Embryonic facial prominence (tissue), 1 donor: ENCODE measurements around the gene QSOX2.

Source experiments
- DNase-seq: peaks from one replicate; pipeline ENCODE4 v3.0.0-alpha.2; 2016; ENCODE audit errors: extremely low spot score

The QSOX2 gene

GRCh38 chr9:136190656-136191055, 55.0 kb downstream of the QSOX2 start:
- no peak for DNase-seq

DNA sequence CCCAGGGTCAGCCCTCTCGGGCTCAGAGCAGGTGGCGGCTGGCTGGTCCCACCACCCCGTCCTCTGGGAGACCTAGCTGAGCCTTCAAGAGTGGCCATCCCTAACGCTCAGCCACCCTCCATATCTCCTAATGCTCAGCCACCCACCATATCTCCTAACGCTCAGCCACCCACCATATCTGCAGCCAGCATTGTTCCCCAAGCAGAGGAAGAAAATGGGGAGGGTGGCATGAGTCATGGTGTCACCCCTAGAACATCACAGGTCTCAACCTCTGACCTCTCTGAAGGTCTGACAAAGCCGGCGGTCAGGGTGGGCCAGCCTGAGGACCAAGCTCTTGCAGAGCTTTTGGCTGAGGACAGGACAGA, 55.4 kb downstream of the QSOX2 start:
- no peak for DNase-seq

DNA sequence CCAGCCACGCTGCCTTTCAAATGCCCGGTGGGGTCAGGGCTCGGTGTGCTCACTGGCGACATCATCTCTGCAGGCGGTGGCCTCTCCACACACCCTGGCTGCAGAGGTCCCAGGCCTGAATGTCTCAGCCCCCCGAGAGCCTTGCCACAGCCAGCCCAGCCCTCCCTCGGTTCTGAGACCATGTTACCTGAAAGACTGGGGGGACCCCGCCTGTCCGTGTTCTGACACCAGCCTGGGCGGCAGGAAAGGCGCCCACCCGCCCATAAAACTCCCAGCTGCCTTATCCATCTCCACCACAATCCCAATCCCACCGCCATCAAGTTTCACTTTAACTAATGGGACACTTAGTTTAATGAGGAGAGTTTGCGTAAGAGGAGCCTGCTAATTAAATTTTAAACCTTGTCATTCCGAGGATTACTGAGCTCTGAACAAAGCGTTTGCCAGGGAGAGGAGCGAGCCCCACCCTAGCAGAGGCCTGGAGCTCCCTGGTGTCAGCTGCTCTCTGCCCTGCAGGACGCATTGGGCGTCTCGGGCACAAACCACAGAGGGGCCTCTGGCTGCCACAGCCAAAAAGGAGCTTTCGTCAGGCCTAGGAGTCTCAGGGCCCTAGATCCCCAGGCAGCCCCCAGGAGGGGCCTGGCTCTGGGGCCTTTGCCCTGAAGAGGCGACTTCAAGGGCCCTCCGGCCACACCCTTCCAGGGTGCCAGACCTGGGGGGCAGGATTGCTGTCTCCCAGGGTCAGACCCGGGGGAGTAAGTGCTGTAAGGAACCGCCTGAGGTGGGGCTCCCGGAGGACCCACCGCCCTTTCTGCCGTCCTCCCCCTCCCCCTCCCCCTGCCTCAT, 56.0 kb downstream of the QSOX2 start:
- no peak for DNase-seq

- no peak for DNase-seq
Measured at GRCh38 chr9:136187683-136188586, 57.7 kb downstream of the QSOX2 start.

DNA sequence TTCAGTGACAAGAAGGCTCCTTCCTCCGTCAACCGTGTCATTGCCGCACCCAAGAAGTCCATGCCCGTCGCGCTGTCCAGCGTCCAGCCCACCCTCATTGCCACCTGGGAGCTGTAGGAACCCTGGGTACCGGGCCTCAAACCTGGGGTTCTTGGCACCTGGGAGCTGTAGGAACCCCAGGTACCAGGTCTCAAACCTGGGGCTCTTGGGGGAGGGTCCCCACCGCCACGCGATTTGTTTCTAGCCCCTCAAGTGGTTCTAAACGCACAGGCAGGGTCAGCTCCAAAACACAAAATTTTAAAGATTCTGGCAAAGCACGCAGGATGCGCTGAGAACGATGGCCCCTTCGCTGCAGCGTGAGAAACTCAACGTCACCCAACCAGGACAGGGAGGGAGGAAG, 58.4 kb downstream of the QSOX2 start:
- DNase-seq, result no peak

DNA sequence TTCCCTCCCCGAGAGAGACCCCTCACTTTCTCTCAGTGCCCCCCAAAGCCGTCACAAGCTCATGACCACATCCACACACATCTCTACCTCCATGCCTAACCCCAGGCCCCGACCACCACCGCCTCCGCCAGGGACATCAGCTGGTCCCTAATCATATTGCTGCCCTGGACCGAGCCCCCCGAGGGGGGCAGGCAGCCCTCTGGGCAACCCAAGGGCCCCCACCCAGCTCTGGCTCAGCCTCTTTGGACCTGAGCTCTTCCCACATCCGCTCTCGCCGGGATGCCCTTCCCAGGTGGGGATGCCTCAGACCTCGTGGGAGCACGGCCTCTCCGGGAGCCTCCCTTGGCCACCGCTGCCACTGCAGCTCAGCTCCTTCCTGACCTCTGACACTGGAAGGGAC, 59.2 kb downstream of the QSOX2 start:
- DNase-seq, result no peak

- no peak for DNase-seq
Measured at GRCh38 chr9:136185596-136186366, 59.8 kb downstream of the QSOX2 start.

DNA sequence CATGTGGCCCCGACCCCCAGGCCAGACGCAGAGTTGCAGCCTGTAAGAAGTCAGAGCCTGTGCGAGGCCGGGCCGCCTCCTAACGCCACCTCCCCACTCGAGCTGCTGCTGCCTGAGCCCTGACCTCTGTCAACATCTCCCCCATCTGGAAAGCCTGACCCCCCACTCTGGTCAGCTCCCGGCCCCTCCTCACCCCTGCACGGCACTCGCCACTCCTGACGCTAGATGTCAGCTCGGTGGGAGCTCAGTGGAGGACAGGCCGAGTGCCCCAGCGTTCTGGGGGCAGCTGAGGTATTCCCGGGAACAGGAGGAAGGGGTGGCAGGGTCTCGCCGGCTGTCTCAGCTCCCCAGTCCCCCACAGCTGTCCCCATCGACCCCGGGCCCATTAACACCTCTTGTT, 60.5 kb downstream of the QSOX2 start:
- DNase-seq, result no peak

GRCh38 chr9:136182850-136183422, 62.7 kb downstream of the QSOX2 start:
- no peak for DNase-seq

- DNase-seq, result no peak
Measured at GRCh38 chr9:136182420-136182787, 63.2 kb downstream of the QSOX2 start.

GRCh38 chr9:136181784-136182419, 63.7 kb downstream of the QSOX2 start:
- no peak for DNase-seq

- DNase-seq, result no peak
Measured at GRCh38 chr9:136180586-136180985, 65.0 kb downstream of the QSOX2 start.

GRCh38 chr9:136179761-136180160, 65.9 kb downstream of the QSOX2 start:
- DNase-seq, result no peak

GRCh38 chr9:136179101-136179616, 66.5 kb downstream of the QSOX2 start:
- no peak for DNase-seq

DNA sequence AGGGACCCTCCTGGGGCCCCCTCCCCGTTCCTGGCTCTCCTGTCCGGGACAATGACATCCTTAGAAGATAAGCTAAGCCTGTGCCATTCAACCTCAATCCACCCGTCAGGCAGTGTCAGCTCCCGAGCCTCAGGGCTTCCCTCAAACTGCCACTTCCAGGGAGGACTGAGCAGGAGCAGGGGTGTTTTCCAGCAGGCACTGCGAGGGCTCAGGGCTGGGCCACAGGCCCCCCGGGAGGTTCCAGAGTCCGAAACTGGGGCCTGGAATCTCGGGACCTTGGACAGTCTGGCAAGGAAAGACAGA, 66.9 kb downstream of the QSOX2 start:
- DNase-seq, result no peak

GRCh38 chr9:136178061-136178772, 67.4 kb downstream of the QSOX2 start:
- DNase-seq, result no peak

DNA sequence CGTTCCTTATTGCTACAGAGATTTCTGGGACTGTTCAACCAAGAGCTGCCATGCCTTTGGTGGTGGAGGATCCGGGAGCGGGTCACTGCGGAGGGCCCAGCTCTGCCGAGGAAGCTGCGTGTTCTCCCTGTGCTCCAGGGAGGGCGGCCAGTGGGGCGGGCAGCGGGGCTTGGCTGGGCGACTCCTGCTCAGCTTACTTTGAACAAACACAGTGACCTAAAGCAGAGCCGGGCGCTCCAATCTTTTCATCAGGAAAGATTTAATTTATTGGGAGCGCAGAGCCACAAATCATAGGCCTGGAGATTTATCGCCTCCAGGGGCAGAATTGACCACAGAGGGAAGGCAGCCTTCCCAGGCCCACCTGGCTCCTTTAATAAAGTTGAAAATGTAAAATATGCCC, 68.4 kb downstream of the QSOX2 start:
- no peak for DNase-seq

DNA sequence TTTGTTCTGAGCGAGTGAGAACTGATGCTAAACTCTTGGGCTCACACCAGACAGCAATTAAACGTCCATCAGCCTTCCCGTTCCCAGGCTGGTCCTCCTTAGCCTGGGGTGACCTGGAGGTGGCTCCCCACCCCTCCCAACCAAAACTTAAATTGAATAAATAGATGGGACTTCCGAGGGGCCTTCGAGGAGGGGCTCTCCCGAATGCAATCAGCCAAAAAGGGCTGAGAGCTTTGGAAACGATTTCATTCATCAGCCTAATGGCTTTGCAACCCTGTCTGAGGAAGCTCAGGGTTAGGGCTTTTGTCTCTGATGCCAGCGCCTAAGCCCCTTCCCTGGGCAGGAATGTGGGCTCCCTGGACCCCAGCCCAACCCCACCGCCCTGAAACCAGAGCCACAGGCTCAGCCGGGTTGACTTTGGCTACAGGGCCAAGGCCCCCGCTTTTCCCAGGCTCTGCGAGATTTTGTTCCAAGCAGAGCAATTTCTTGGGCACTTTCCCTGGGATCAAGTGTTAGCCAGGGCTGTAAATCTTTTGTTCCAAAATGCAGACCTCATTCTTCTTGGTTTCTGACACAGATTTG, 69.9 kb downstream of the QSOX2 start:
- DNase-seq, result no peak

- no peak for DNase-seq
Measured at GRCh38 chr9:136174779-136175615, 70.6 kb downstream of the QSOX2 start.
